Gastrocnemius medialis (tissue), 4 donors: ENCODE measurements around the gene LDAH. TPM values are rescaled to one million over a fixed set of nuclear protein-coding genes. Genes with fewer than 3 reads are reported as not detected.
A peak's percentile ranks its signal among the peaks of the same experiment; 100 is the strongest.

Source experiments
- ATAC-seq, 2 donors: fragments of 150-250 bp; one replicate each; pipeline ENCODE4 v1.9.1; 2016
- DNase-seq, 2 donors: peaks; one replicate each; pipeline ENCODE4 v3.0.0-alpha.2; 2019
- H3K27ac ChIP-seq, 4 donors: fragments of 200-600 bp; sonication (generic); 1 replicate in 1 of 4; 2 replicates in 3 of 4; pipeline ENCODE4 v1.5.1; 2016 to 2018; ENCODE audit warnings: mild to moderate bottlenecking in 2 of 4, moderate library complexity in 1 of 4
- H3K27me3 ChIP-seq, 3 donors: fragments of 200-600 bp; sonication (generic) in 2 of 3; 1 replicate in 1 of 3; 2 replicates in 2 of 3; pipeline versions ENCODE4 v1.5.1 to v1.6.0; 2016 to 2019; ENCODE audit warnings: mild to moderate bottlenecking in 1 of 3, moderate library complexity in 1 of 3
- H3K36me3 ChIP-seq, 2 donors: fragments of 200-600 bp; sonication (generic) in 1 of 2; one replicate each; pipeline ENCODE4 v1.5.1; 2017 to 2018
- H3K4me1 ChIP-seq, 2 donors: fragments of 200-600 bp; sonication (generic) in 1 of 2; one replicate each; pipeline ENCODE4 v1.5.1; 2016 to 2017; ENCODE audit warnings: mild to moderate bottlenecking in 2 of 2
- H3K4me3 ChIP-seq, 4 donors: fragments of 200-600 bp; sonication (generic) in 3 of 4; 1 replicate in 1 of 4; 2 replicates in 3 of 4; pipeline ENCODE4 v1.5.1; 2016 to 2019; ENCODE audit warnings: mild to moderate bottlenecking in 2 of 4
- H3K9me3 ChIP-seq, 3 donors: fragments of 200-600 bp; sonication (generic) in 2 of 3; 1 replicate in 1 of 3; 2 replicates in 2 of 3; pipeline ENCODE4 v1.5.1; 2016 to 2019
- POLR2A ChIP-seq, 2 donors: fragments of 450-650 bp; IDR thresholded peaks; one replicate each; pipeline ENCODE4 v1.6.1; 2017; ENCODE audit warnings: antibody characterized with exemption in 2 of 2, mild to moderate bottlenecking in 2 of 2, moderate library complexity in 2 of 2
- in situ Hi-C, 4 donors: fragments of 200-750 bp; cut with MboI; loops; one replicate each; pipeline versions ENCODE4 v1.15.0 to v1.8.0; 2017; ENCODE audit warnings: low sequenced_read_pairs in 4 of 4
- intact Hi-C: fragments of 100-400 bp; cut with DNase I; formaldehyde crosslinking; loops from one replicate; pipeline ENCODE4 v1.15.1; 2023; ENCODE audit warnings: low total_unique reads
- total RNA-seq, 4 donors: library from RNA; depleted of rRNA; stranded (reverse); fragments of >200 nt; gene quantifications; one replicate each; pipeline versions ENCODE4 v1.1.0 to v1.2.3, GENCODE V29; 2016
- TF ChIP-seq, protein P1 (sequence below), 5 experiments: fragments of 450-650 bp in 3 of 5; fragments of 200-600 bp in 2 of 5; sonication (generic) in 2 of 5; IDR thresholded peaks in 4 of 5; conservative IDR thresholded peaks in 1 of 5; 1 replicate in 4 of 5; 2 replicates in 1 of 5; pipeline ENCODE4 v1.5.1; 2016 to 2019; ENCODE audit warnings: antibody characterized with exemption in 5 of 5, mild to moderate bottlenecking in 3 of 5, moderate library complexity in 3 of 5

LDAH gene
- total RNA-seq, 4 donors from 2014 or later, result 0.97 to 2.2 (median 1.4) TPM

DNA sequence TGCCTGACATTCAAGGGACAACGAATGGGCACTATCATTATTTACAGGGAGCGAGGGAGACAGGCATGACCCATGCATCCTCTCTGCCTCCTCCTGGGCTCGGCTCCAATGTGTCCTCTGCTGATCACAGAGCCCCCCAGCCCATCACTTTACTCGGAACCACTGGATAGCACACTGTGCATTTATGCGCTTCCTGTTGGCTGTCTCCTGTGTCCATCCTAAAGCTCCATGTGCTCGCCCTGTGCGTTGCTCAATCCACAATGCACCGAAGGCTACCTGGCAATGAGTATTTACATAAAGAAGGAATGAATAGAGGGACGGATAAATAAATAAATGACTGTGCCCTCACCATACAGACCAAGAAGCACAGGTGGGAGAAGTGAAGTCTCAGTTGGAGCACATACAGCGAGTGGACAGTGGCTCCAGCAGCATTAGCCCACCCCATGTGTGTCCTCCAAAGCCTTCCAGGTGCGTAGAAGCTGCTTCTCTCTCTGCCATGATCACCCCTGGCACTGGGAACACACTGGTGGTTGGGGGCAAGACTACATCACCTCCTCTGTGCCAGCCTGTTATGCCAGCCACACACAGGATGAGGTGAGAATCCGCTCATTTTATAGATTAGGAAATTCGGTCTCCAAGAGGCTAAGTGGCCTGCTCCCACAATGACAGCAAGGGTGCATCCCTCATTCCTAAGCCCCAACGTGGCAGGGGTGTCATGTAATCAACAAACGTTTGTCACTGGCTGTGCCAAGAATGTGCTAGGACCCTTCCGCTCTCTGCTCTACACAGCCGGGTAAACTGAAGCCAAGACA lies 158.3 kb downstream of the LDAH start:
- ATAC-seq (no peak), DNase-seq (no peak)
- H3K4me3 ChIP-seq, result peak overlapping the region in 1 of 4 donors; percentile 57
- H3K27ac ChIP-seq, result no peak overlapping the region
- in situ Hi-C loops (loop anchor here (5.0 to 25.0 kb wide), 4 partner anchors 298 to 450 kb away; partner anchors contain the start of gene TDRD15 (in 1 of the 4)), intact Hi-C loops (loop anchor here (5.0 kb wide), 2 partner anchors 378 to 653 kb away; partner anchors contain the start of gene APOB)
- H3K36me3 ChIP-seq, result no peaks in the 10 kb centered on the region
- peaks cover 66 to 72% (median 70%) of the 10 kb centered on the region in 3 donors for H3K27me3 ChIP-seq
- TF ChIP-seq, protein P1, sequence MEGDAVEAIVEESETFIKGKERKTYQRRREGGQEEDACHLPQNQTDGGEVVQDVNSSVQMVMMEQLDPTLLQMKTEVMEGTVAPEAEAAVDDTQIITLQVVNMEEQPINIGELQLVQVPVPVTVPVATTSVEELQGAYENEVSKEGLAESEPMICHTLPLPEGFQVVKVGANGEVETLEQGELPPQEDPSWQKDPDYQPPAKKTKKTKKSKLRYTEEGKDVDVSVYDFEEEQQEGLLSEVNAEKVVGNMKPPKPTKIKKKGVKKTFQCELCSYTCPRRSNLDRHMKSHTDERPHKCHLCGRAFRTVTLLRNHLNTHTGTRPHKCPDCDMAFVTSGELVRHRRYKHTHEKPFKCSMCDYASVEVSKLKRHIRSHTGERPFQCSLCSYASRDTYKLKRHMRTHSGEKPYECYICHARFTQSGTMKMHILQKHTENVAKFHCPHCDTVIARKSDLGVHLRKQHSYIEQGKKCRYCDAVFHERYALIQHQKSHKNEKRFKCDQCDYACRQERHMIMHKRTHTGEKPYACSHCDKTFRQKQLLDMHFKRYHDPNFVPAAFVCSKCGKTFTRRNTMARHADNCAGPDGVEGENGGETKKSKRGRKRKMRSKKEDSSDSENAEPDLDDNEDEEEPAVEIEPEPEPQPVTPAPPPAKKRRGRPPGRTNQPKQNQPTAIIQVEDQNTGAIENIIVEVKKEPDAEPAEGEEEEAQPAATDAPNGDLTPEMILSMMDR (IDR thresholded peaks at IDR 0.05 in 4 of 5, conservative IDR thresholded peaks at IDR 0.05 in 1 of 5), result no peak
- TF ChIP-seq POLR2A (IDR thresholded peaks at IDR 0.05), result no peak
- no peaks in the 10 kb centered on the region for H3K9me3 ChIP-seq
- peaks cover 0 to 18% of the 10 kb centered on the region in 2 donors for H3K4me1 ChIP-seq

DNA sequence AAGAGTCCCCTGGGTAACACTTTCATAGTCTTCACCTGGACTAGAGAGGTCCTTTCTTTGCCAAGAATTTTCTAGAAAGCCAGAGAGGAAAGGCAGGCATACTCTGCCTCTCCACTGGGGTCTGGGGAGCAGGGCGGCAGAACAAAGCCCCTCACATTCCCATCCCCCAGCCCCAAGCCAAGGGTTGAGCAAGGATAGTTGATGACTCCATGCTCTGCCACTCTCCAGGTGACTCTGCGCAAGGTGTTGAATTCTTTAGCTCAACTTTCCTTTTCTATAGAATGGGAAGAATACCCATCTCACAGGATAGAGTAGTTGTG lies 158.9 kb downstream of the LDAH start:
- Histone ChIP-seq H3K4me1 (peaks cover 0 to 18% of the 10 kb centered on the region in 2 donors), H3K9me3 (no peaks in the 10 kb centered on the region), H3K27ac (no peak overlapping the region), H3K36me3 (no peaks in the 10 kb centered on the region), H3K27me3 (peaks cover 59 to 66% (median 64%) of the 10 kb centered on the region in 3 donors), H3K4me3 (no peak overlapping the region)
- DNase-seq (no peak), ATAC-seq (no peak)
- intact Hi-C loops, result loop anchor here (5.0 kb wide), 2 partner anchors 378 to 653 kb away; partner anchors contain the start of gene APOB
- in situ Hi-C loops, result loop anchor here (5.0 to 25.0 kb wide), 4 partner anchors 298 to 451 kb away; partner anchors contain the start of gene TDRD15 (in 1 of the 4)
- TF ChIP-seq, protein P1 (IDR thresholded peaks at IDR 0.05 in 4 of 5, conservative IDR thresholded peaks at IDR 0.05 in 1 of 5), result no peak
- no peak for TF ChIP-seq POLR2A (IDR thresholded peaks at IDR 0.05)

- DNase-seq (no peak), ATAC-seq (no peak)
- Histone ChIP-seq H3K27ac (no peak overlapping the region), H3K9me3 (no peaks in the 10 kb centered on the region), H3K4me1 (peaks cover 0 to 18% of the 10 kb centered on the region in 2 donors), H3K4me3 (no peak overlapping the region), H3K36me3 (no peaks in the 10 kb centered on the region), H3K27me3 (peaks cover 54 to 60% (median 58%) of the 10 kb centered on the region in 3 donors)
- TF ChIP-seq, protein P1 (IDR thresholded peaks at IDR 0.05 in 4 of 5, conservative IDR thresholded peaks at IDR 0.05 in 1 of 5), result no peak
- no peak for TF ChIP-seq POLR2A (IDR thresholded peaks at IDR 0.05)
- intact Hi-C loops (loop anchor here (5.0 kb wide), 2 partner anchors 379 to 654 kb away; partner anchors contain the start of gene APOB), in situ Hi-C loops (loop anchor here (5.0 to 25.0 kb wide), 4 partner anchors 299 to 451 kb away; partner anchors contain the start of gene TDRD15 (in 1 of the 4))
Measured at GRCh38 chr2:20663196-20664070, 159.5 kb downstream of the LDAH start.

DNA sequence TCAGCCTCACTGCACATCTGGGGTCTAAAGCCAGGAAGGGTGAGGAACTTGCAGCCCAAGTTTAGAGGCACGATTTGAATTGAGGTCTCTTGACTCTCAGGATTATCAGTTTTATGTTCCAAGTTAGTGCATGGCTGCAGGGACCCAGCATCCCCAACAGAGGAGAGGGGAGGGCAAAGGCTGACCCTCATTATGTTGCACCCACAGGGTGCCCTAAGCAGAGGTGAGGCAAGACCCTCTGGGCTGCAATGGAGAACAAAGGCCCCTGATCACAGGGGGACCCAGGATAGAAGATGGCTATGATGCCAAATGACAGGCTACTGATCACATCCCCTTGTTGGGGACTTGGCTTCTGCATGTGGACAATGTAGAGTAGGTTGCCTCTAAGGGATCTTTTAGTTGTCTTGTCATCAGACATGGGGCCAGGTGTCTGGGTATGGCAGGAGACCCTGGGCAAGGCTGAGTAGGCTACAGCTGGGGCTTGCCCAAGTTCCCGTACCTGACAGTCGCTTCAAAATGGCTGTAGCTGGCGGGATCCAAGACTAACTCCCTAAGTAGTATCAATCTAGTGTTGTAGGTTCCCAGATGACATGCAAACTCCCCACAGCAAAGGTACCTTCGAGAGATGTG lies 160.5 kb downstream of the LDAH start:
- no peaks in the 10 kb centered on the region for H3K9me3 ChIP-seq
- in situ Hi-C loops, result loop anchor here (5.0 to 25.0 kb wide), 4 partner anchors 300 to 452 kb away; partner anchors contain the start of gene TDRD15 (in 1 of the 4)
- ATAC-seq (no peak), DNase-seq (no peak)
- H3K4me1 ChIP-seq, result peaks cover 0 to 18% of the 10 kb centered on the region in 2 donors
- intact Hi-C loops, result loop anchor here (5.0 kb wide), 2 partner anchors 380 to 655 kb away; partner anchors contain the start of gene APOB
- no peaks in the 10 kb centered on the region for H3K36me3 ChIP-seq
- H3K27me3 ChIP-seq, result peaks cover 45 to 50% (median 48%) of the 10 kb centered on the region in 3 donors
- no peak overlapping the region for H3K4me3 ChIP-seq
- TF ChIP-seq, protein P1 (IDR thresholded peaks at IDR 0.05 in 4 of 5, conservative IDR thresholded peaks at IDR 0.05 in 1 of 5), result no peak
- TF ChIP-seq POLR2A (IDR thresholded peaks at IDR 0.05), result no peak
- H3K27ac ChIP-seq, result no peak overlapping the region
